ENCODE data around the gene MOAP1.
"Not testable (repeated sequence)": the region's sequence is repeated elsewhere in the genome, so short reads cannot be mapped to it uniquely, and the experiment has no call there.

DNA sequence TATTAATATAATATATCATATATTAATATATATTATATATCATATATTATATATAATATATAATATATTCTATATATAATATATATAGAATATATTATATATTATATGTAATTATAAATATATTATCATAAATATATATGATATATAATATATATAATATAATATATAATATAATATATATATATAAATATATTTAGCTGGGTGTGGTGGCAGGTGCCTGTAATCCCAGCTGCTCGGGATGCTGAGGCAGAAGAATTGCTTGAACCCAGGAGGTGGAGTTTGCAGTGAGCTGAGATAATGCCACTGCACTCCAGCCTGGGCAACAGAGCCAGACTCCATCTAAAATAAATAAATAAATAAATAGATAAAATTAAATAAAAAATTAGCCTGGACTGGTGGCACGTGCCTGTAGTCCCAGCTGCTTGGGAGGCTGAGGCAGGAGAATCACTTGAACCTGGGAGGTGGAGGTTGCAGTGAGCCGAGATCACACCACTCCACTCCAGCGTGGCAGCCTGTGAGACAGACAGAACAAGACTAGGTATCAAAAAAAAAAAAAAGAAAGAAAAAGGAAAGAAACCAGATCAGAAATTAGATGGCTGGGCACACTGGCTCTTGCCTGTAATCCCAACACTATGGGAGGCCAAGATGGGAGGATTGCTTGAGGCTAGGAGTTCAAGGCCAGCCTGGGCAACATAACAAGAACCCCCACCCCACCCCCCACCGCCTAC lies 24.9 kb downstream of the MOAP1 start:
- TF ChIP-seq, protein P1, sequence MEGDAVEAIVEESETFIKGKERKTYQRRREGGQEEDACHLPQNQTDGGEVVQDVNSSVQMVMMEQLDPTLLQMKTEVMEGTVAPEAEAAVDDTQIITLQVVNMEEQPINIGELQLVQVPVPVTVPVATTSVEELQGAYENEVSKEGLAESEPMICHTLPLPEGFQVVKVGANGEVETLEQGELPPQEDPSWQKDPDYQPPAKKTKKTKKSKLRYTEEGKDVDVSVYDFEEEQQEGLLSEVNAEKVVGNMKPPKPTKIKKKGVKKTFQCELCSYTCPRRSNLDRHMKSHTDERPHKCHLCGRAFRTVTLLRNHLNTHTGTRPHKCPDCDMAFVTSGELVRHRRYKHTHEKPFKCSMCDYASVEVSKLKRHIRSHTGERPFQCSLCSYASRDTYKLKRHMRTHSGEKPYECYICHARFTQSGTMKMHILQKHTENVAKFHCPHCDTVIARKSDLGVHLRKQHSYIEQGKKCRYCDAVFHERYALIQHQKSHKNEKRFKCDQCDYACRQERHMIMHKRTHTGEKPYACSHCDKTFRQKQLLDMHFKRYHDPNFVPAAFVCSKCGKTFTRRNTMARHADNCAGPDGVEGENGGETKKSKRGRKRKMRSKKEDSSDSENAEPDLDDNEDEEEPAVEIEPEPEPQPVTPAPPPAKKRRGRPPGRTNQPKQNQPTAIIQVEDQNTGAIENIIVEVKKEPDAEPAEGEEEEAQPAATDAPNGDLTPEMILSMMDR (IDR thresholded peaks at IDR 0.05; ENCODE audit: insufficient read depth, low read depth, low read length) = not testable (repeated sequence)
- TF ChIP-seq EZH2 (IDR thresholded peaks at IDR 0.05; ENCODE audit: insufficient read depth, low read length) = not testable (repeated sequence)

Data from astrocyte (in vitro differentiated cells and primary cell).